IMR-90 (cell line): Measurements from ENCODE around the gene GPR84. TPM values are rescaled to one million over a fixed set of nuclear protein-coding genes. Genes with fewer than 3 reads are reported as not detected.

ENCODE experiments used
- CHD1 ChIP-seq: IDR thresholded peaks from 2 replicates; pipeline ENCODE4 v1.6.1; 2012; ENCODE audit warnings: low read depth, low read length, improper control_type of control experiment
- FOS ChIP-seq: fragments of 150-350 bp; IDR thresholded peaks from 2 replicates; pipeline ENCODE4 v1.6.1; 2016; ENCODE audit warnings: low read depth, low read length
- SMC3 ChIP-seq: fragments of 150-350 bp; IDR thresholded peaks from 2 replicates; pipeline ENCODE4 v1.6.1; 2016; ENCODE audit warnings: low read depth, mild to moderate bottlenecking, antibody characterized with exemption, low read length, moderate library complexity
- polyA plus RNA-seq, 3 experiments: library from polyadenylated mRNA; depleted of rRNA; stranded (reverse); fragments of >200 nt; gene quantifications; 2 replicates each; pipeline ENCODE4 v1.2.3, GENCODE V29; 2012; ENCODE audit warnings: low replicate concordance in 1 of 3
- total RNA-seq: library from RNA; depleted of rRNA; stranded (reverse); fragments of >200 nt; gene quantifications from 2 replicates; pipeline ENCODE4 v1.2.3, GENCODE V29; 2012
- TF ChIP-seq, protein P1 (sequence below): fragments of 150-350 bp; IDR thresholded peaks from 2 replicates; pipeline ENCODE4 v1.6.1; 2016; ENCODE audit warnings: low read depth, mild to moderate bottlenecking, low read length, moderate library complexity, borderline replicate concordance

Gene GPR84
- total and polyA plus RNA-seq, 2 of the 4 experiments (the other 2 are of a cell fraction) = not detected

DNA sequence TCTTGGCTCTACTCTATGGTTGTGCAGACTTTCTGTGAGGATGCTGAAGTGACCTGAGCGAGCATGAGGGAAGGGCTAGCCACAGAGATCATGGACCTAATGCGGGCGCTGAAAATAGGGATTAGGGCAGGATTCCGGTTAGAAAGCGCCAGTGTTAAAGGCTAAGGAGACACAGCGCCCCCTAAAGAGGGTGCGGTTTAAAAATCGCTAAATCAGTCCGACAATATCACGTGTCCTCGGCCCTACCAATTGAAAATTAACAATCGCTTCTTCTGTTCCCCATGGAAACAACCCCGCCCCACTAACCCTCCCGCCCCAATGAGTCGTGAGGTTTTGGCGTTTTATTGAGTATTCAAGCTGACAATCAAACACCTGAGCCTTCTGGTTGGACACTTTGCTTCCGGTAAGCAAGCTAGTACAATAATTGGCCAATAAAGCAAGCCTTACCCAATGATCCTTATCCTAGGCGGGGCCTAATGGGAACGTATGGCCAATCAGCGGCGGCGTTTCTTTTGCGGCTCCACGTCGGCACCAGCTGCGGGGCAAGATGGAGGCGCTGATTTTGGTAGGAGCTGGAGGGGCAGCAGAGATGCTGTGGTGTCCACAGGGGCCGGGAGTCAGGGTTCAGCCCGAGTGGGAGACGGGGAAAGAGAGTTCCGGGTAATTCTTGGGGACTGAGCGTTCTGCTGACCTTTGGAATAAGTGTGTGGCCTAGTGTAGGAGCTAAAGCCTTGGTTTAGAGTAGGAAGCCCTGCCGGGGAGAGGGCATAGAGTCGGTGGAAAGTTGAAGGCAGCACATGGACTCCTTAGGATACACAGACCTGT, 39.5 kb downstream of the GPR84 start, which contains the start of gene COPZ1 (continued):
- TF ChIP-seq, protein P1, sequence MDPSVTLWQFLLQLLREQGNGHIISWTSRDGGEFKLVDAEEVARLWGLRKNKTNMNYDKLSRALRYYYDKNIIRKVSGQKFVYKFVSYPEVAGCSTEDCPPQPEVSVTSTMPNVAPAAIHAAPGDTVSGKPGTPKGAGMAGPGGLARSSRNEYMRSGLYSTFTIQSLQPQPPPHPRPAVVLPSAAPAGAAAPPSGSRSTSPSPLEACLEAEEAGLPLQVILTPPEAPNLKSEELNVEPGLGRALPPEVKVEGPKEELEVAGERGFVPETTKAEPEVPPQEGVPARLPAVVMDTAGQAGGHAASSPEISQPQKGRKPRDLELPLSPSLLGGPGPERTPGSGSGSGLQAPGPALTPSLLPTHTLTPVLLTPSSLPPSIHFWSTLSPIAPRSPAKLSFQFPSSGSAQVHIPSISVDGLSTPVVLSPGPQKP = no peak
- peak; percentile 51; the same call in 1 of the 2 replicates for TF ChIP-seq FOS
- peak; percentile 66; the same call in 1 of the 2 replicates for TF ChIP-seq CHD1
- TF ChIP-seq SMC3 = peak; percentile 49
